ENCODE measurements around the gene CEP170.

CEP170 gene

DNA sequence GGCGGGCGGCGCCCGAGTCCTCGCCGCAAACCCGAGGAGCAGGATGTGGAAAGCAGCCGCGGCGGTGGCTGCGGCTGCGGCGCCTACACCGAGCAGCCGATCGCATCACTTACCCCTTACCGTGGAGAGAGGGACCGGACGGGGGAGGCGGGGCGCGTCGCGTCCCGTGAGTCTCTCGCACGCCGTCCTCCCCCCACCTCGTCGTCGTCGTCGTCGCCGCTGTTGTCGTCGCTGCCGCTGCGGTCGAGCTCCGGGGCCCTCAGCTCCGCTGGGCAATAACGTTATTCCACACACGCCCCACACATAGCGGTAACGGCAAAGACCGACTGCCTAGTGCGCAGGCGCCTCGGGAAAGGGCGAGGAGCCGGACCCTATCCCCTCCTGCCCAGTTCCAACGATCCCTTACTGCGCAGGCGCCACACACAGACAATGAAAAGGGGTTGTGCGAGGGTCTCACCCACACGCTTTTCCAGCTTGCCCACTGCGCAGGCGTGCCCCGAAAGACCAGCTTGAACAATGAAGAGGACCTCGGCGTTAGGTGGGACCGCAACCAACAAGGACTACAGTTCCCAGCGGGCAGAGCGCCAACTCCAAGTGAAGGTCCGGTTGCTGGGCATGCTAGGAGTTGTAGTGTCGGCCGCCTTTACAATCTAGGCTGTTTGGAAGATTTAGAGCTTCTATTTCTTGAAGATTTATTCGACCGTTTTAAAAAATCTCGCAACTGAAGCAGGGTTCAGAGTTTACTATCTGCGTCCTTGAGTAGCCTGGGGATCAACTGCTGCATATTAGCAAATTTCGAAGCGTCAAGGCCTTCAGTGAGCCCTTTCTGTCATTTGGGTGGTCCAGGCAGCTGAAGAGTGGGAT lies at the start of gene CEP170:
Gene CEP170, minus strand, starts transcription at position 355 of the 864 bp plus-strand sequence. CDS start 30,001 bp downstream, outside the sequence.
- peak; percentile 88 for DNase-seq (ENCODE audit: low spot score)

DNA sequence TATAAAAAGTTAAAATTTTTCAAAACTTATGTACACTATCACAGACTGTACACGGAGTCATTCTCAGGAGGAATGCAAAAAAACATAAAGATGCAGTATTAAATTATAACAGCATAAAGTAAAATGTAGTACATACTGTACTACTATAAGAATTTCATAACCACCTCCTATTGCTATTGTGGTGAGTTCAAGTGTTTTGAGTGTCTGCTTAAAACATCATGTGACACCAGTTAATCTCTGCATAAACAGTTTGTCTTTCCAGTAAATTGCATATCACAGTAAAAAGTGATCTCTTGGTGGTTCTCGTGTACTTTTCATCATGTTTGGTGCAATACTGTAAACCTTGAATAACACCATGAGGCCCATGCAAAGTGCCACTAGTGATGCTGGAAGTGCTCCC lies 46.0 kb upstream of the CEP170 start:
- DNase-seq (ENCODE audit: low spot score) = no peak

DNA sequence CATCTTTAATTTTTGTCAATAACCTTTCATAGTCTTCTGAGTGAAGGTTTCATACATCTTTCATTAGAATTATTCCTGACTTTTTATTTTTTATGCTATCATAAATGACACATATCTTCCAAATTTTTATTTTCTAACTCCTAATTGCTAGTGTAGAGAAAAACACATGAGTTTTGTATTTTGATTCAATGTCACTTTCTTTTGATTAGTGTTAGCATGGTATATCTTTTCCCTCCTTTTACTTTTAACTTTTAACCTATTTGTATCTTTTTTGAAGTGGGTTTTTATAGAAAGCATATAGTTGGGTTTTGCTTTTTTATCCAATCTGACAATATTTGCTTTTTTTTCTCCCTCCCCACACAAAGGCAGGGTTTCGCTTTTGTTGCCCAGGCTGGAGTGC lies 44.0 kb upstream of the CEP170 start:
- no peak for DNase-seq (ENCODE audit: low spot score)

DNA sequence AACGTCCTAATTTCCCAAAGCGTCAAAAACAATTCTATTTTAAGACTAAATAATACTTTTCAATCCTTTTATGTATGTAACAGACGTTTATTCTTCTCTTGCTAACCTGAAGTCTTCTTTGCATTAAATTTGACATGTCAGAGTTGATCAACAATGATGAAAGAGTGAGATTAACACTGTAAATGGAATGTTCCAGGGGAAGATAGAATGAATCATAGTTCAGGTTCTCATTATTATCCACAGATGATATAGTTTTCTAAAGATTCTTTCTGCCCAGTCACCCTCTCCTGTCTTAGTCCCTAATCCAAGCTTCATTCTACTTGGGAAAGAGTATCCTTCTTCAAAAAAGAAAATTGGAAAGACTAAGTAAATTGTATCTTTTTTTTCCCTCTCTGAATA lies 39.6 kb upstream of the CEP170 start:
- DNase-seq (ENCODE audit: low spot score) = no peak

DNA sequence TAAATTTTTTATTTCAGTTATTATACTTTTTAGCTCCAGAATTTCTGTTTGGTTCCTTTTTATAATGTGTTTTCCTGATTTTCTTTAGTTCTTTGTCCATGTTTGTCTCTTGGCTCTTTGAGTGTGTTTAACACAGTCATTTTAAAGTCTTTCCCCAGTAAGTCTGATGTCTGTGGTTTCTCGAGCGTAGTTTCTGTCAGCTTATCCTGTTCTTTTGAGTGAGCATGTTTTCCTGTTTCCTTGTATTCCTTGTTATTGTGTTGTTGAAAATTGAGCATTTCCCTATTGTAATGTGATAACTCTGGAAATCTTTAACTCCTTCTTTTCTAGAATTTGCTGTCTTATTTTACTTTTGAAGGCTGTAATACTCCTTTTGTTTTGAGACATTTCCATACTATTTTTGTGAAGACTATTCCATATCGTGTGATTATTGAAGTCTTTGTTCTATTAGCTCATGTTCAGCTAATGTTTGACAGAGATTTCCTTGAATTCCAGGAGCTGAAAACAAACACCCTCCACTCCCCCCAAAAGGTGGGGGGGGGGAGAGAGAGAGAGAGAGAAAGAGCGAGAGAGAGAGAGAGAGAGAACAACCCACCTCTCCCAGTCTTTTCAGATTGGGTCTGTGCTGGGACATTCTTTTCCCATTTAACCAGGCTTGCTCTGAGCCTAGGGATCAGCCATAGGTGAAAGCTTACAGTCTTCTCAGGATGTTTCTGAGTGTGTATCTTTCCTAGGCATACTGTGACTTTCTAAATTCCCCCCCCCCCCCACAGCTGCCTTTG lies 39.1 kb upstream of the CEP170 start:
- no peak for DNase-seq (ENCODE audit: low spot score)

DNA sequence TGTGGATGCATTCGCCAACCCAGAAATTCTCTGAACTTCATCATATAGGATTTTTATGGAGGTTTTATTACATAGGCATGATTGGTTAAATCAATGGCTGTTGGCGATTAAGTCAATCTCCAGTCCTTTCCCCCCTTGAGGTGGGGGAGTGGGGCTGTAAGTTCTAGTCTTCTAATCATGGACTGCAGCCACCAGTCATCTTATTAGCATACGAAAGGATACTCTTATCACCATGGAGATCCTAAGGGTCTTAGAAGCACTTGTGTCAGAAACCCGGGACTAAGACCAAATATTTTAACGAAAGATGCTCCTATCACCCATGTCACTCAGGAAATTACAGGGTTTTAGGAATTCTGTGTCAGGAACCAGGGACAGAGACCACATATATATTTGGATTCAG lies 37.0 kb upstream of the CEP170 start:
- no peak for DNase-seq (ENCODE audit: low spot score)

DNA sequence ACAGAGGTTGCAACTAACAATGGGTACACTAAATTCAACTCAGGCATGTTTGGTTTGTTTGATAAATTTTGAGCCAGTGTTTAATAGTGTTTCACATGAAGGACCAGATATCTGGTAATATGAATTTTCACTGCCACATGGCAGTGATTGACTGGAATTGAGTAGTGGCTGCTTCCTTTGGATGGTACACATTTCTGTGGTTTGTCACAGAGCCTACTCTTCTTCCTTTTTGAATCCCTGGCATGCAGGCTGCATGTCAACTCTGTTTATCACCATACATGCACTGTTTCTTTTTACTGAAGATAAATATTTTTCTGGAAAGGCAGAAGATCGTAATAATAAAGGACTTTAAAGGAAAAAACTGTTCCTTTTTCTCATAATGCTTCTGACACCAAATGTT lies 36.2 kb upstream of the CEP170 start:
- DNase-seq (ENCODE audit: low spot score) = no peak

DNA sequence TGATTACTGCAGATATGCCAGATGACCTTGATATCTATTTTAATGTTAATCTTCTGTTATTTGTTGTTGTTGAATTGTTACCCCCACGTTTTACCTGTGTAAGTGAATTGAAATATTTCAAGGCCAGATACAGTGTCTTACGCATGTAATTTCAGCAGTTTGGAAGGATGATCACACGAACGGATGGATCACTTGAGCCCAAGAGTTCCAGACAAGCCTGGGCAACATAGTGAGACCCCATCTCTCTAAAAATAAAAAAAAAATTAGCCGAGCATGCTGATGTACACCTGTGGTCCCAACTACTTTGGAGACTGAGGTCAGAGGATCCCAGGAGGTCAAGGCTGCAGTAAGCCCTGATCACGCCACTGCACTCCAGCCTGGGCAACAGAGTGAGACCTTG lies 33.0 kb upstream of the CEP170 start:
- DNase-seq (ENCODE audit: low spot score) = no peak

DNA sequence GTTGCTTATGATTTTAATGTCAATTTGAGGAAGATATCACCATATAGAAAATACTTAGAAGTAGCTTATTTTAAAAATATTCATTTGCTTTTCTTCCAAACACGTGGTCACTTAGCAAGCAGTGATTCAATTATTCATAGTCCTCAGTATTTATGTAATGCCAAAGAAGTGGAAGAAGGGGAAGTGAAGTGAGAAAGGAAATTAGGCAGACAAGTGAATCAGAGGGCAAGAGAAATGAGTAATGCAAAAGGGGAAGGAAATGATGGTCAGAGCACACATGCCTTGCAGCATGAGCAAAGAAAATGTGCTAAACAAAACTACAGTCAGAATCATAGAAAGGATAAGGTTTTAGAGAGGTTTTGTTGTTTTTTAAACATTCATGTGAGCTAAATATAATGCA lies 32.6 kb upstream of the CEP170 start:
- peak; percentile 15 for DNase-seq (ENCODE audit: low spot score)

DNA sequence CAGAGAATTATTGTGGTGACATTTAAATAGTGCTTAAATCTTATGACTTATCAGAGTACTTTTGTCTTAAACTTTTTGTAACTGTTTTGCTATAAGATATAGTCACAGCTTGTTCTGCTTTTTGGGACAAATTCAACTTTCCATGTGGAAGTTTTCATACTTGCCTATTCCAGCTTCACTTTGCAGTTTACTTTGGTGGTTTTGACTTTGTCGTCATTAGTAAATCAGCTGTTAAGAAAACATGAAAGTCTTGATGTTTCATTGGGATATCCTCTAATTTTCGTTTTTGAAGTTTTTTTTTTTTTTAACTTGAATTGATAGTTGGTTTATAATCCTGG lies 32.0 kb upstream of the CEP170 start:
- no peak for DNase-seq (ENCODE audit: low spot score)

DNA sequence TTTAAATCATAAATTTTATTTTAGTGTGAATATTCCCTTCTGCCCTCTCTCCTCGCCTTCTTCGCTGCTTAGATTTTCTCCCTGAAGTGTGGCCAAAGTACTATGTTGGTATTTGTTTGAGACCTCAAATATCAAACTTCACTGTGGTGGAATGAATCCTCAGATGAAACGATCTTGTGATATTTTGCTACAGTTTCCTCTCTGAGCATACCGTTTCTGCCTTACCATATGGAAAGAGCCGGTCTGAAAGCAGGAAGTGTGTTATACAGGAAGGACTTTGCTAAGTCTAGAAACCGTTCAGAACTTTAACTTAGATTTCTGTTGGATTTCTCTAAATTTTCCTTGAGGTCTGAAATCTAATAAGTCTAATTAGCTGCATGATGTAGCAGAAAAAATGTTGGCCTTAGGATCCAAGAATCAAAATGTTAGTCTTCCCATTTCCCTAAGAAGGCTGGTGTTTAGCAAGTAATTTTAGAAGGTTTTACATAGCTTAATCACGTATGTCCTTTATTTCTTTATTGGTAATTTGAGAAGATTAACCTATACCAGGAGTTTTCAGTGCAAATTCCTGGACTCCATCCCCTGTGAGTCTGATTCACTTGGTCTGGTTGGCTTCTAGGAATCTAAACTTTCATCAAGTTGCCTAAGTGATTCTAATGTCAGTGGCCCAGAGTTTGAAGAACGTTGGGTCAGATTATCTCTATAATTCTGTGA lies 31.5 kb upstream of the CEP170 start:
- DNase-seq (ENCODE audit: low spot score) = no peak

DNA sequence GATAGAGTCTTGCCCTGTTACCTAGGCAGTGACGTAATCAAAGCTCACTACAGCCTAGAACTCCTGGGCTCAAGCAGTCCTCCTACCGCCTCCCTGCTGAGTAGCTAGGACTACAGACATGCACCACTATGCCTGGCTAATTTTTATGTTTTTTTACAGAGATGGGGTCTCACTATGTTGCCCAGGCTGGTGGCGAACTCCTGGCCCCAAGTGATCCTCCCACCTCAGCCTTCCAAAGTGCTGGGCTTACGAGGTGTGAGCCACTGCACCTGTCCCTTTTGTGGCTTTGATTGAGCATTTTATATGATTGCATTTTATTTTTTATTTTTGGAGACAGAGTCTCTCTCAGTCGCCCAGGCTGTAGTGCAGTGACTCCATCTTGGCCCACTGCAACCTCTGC lies 26.6 kb upstream of the CEP170 start:
- no peak for DNase-seq (ENCODE audit: low spot score)

DNA sequence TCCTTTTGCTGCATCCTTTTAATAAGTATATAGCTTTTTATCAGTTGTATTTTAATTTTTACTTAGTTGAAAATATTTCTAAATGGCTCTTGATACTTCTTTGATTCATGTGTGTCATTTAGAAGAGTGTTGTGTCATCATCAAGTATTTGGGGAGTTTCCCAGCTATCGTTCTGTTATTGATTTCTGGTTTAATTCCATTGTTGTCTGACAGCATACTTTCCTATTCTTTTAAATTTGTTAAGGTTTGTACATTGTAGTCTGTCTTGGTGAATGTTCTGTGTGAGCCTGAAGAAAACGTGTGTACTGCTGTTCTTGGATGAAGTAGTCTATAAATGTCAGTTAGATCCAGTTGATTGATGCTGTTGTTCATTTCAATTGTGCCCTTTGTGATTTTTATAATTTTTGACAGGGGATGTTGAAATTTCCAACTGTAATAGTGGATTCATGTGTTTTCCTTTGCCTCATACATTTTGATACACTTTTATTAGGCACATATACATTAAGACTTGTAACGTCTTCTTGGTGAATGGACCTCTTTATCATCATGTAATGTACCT lies 25.6 kb upstream of the CEP170 start:
- DNase-seq (ENCODE audit: low spot score) = no peak

DNA sequence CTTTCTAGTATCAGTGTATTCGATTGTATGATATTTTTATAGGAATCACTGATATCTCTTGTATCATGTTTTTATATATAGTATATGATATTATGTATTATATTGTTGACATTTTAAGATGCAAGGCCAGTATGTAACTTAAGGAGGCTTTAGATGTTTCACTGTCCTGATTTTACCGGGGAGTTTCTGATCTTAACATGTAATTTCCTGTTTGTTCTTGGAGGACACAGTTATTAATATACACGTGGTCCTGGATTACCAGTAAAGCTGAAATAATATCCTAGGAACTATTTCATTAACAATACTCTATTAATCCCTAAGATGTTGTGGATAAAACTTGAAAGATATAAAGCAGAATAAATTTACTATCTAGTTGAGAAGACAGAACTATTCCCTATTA lies 20.2 kb upstream of the CEP170 start:
- DNase-seq (ENCODE audit: low spot score) = no peak

DNA sequence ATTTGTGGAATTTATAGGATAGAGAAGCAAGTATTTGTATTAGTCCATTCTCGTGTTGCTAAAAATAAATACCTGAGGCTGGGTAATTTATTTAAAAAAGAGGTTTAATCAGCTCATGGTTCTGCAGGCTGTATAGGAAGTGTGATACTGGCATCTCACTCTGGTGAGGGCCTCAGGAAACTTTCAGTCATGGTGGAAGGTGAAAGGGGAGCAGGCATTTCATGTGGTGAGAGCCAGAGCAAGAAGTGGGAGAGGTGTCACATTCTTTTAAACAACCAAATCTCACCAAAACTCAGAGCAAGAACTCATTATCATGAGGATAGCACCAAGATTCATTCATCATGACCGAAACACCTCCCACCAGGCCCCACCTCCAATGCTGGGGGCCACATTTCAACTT lies 18.9 kb upstream of the CEP170 start:
- DNase-seq (ENCODE audit: low spot score) = no peak

DNA sequence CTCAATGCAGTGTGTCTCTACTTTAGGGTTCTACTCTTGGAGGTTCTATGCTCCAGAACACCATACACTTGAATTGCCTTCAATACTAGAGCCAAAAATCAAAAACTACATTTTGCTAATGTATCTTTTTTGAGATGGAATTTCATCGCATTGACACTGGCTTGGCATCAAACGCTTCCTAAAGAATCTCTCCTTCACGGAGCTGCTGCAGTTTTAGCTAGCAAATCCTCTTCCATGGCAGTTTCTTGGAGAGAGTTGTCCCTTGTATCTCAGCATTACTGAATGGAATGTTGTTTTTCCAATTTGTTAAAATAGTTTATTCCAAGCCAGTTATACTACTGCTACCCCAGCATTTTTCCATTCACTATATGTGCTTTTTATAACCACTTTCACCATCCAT lies 18.4 kb upstream of the CEP170 start:
- no peak for DNase-seq (ENCODE audit: low spot score)

DNA sequence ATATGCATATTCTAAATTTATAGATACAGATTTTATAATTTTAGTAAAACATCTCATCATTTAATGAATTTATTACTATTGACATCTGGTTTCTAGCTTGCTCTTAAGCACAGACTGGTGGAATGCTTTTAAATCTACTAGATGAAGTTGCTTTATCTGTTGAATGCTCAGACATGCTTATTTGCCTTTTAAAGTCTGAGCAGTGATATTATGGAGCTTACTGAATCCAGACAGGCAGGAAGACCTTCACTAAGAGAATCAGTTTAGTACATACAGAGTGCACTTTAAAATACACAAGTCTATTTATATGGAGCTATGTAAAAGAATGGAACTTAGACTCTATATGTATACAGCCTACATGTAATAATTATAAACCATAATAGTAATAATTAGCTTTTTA lies 17.3 kb upstream of the CEP170 start:
- no peak for DNase-seq (ENCODE audit: low spot score)

DNA sequence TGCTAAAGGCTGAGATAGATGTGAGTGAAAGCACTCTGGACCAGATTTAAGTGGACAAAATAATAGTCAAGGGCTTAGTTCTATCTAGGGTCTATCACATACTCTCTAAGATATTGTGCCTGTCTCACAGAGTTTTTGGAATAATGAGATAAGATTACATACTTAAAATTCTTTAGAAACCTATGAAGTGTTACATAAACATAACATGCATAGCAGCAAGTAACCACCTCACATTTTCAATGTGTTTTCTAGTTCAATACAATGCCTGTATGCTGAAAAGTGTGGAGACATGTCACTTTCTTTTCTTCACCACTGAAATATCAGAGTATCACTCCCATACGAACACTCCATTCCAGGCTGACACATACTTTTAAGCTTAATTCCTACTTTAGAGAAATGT lies 16.9 kb upstream of the CEP170 start:
- no peak for DNase-seq (ENCODE audit: low spot score)

DNA sequence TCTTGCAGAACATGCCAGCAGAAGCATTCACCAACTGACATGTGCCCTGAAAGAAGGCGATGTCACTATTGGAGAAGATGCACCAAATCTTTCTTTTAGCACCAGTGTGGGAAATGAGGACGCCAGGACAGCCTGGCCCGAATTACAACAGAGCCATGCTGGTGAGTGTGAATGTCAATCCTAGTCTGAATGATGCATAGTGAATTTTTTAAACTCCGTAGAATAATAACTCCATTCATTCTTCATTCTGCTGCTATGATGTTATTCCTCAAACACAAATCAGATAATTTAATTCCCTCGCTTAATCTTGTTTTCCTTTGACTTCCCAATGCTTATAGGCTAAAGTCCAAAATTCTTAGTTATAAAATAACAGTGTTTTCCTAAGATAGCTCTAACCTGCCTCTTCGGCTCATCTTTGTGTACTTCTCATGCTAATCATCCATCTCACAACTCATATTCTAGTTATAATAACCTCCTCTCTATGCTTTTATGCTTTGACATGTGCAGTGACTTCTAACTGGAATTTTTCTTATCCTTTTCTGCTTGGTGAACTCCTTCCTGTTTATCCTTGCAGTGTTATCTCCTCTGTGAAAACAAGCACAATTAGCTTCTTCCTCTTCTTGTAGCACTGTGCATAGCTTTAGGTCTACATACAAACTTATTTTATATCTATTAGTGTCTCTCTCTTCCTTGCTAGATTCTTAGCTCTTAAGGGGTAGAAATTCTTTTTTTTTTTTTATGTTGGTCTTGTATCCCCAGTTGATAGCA lies 15.2 kb upstream of the CEP170 start:
- DNase-seq (ENCODE audit: low spot score) = no peak

DNA sequence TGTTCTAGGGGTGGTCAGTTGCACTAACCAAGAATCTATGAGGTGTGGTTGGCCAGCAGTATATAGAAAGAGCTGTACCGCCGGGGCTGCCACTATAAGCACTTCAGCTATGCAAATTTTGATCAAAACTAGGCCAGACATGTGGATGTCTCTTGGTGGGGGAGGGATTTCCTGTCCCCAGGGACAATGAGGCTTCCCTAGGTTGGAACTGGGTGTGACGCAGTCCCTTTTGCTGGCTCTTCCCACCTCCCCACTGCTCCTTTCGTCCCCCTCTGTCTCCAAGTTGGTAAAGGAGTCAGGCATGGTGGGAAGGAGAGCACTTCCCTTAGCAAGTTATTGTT lies 14.3 kb upstream of the CEP170 start:
- DNase-seq (ENCODE audit: low spot score) = no peak

DNA sequence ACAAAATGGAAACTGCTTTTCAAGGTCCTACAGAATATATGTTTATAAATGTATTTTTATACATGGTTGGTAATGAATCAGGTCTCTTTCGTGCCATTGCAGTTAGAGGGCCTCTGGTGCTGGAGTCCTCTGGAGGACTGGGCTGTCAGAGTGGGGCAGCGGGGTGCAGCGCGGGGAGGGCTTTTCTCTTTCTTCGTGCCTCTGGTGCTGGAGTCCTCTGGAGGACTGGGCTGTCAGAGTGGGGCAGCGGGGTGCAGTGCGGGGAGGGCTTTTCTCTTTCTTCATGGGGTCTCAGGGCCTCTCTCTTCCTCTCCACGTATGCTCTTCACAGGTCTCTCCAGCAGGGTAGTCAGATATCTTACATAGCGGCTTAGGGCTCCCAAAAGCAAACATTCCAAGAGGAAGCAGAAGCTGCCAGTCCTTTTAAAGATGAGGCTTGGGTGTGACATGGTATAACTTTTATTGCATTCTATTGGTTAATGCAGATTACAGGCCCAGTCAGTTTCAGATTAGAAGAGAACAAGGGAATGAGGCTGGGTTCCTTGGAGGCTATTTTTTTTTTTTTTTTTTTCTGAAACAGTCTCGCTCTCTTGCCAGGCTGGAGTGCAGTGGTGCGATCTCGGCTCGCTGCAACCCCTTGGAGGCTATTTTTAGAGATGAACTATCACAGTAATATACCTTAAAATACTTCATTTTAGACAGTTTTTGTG lies 13.8 kb upstream of the CEP170 start:
- DNase-seq (ENCODE audit: low spot score) = no peak
